Epithelial cell of esophagus (primary cell): ENCODE results near the gene MAFG.

Experiments used
- DNase-seq: peaks from one replicate; pipeline ENCODE4 v3.0.0; 2010; ENCODE audit warnings: low read depth
- H3K4me3 ChIP-seq: 2 replicates; pipeline ENCODE4 v1.5.1; 2011; ENCODE audit warnings: mild to moderate bottlenecking, low read length, control low read depth
- TF ChIP-seq, protein P1 (sequence below): IDR thresholded peaks from 2 replicates; pipeline ENCODE4 v1.5.1; 2011; ENCODE audit warnings: low read depth, mild to moderate bottlenecking, low read length, control low read depth, inconsistent platforms; ENCODE audit not compliant: insufficient read depth; ENCODE audit errors: missing control alignments

Gene MAFG

GRCh38 chr17:81927653-81928543 lies at the start of gene MAFG:
Gene MAFG (minus strand): TSS chr17:81927735. CDS start chr17:81923185, 4,550 bp downstream.
- H3K4me3 ChIP-seq: peak within 1 kb of the TSS; percentile 70
- peak; percentile 93 for DNase-seq
- TF ChIP-seq, protein P1, sequence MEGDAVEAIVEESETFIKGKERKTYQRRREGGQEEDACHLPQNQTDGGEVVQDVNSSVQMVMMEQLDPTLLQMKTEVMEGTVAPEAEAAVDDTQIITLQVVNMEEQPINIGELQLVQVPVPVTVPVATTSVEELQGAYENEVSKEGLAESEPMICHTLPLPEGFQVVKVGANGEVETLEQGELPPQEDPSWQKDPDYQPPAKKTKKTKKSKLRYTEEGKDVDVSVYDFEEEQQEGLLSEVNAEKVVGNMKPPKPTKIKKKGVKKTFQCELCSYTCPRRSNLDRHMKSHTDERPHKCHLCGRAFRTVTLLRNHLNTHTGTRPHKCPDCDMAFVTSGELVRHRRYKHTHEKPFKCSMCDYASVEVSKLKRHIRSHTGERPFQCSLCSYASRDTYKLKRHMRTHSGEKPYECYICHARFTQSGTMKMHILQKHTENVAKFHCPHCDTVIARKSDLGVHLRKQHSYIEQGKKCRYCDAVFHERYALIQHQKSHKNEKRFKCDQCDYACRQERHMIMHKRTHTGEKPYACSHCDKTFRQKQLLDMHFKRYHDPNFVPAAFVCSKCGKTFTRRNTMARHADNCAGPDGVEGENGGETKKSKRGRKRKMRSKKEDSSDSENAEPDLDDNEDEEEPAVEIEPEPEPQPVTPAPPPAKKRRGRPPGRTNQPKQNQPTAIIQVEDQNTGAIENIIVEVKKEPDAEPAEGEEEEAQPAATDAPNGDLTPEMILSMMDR: no peak

DNA sequence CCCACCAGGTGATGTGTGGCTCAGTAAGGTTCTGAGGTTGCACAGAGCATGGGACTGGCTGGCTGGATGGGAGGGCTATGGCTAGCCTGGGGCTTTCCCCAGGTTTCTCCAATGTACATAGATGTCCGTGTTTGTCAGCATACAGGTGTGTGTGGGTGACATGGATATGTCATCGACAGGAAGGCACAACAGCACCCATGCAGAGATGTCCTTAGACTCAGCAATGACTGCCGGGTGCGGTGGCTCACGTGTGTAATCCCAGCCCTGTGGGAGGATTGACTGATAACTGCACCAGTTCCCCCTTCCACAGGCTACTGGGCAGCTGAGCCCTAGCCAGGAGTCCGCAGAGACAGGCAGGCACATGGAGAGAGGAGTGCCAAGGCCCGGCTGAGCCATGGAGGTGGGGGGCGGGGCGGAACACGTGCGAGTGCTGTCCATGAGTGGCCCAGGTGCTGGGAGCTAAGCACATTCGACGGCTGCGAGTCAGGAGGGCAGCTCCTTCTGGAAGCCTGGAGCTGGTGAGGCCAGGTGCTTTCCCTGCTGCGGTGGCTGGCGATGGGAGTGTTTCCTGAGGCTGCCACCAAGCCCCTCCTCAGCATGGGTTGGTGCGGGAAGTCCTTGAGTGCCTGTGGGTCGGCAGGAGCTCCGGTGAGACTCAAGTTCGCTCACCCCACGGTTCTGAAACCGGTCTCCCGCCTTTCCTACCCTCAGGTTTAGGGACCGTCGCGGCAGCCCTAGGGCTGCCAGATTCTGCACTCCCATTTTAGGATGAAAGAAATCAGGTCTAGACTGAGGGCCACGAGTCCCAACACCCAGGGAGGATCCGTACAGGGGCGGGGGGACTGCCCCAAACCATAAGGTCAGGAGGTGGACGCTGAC lies 49.0 kb upstream of the MAFG start:
- TF ChIP-seq, protein P1: no peak
- peak; percentile 29 for DNase-seq
- H3K4me3 ChIP-seq: peak overlapping the region; percentile 62

DNA sequence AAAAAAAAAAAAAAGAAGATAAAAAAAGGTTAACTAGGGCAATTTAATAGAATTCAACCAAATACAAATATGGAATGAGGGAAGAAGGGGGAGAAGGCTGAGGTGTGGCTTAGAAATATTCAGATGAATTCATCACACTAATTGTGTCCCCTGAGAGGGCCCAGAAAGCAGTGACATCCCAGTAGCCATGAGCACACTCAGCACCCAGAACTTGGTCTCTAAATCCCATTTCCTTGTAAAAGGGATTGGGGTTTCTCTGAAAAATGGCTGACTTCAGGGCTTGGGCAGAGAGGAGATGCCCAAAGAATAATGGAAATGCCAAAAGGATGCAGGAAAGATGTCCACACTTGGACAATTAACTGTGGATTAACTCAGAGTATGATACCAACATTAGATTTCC lies 45.9 kb upstream of the MAFG start:
- no peak for DNase-seq
- H3K4me3 ChIP-seq: no peak overlapping the region
- TF ChIP-seq, protein P1: no peak

DNA sequence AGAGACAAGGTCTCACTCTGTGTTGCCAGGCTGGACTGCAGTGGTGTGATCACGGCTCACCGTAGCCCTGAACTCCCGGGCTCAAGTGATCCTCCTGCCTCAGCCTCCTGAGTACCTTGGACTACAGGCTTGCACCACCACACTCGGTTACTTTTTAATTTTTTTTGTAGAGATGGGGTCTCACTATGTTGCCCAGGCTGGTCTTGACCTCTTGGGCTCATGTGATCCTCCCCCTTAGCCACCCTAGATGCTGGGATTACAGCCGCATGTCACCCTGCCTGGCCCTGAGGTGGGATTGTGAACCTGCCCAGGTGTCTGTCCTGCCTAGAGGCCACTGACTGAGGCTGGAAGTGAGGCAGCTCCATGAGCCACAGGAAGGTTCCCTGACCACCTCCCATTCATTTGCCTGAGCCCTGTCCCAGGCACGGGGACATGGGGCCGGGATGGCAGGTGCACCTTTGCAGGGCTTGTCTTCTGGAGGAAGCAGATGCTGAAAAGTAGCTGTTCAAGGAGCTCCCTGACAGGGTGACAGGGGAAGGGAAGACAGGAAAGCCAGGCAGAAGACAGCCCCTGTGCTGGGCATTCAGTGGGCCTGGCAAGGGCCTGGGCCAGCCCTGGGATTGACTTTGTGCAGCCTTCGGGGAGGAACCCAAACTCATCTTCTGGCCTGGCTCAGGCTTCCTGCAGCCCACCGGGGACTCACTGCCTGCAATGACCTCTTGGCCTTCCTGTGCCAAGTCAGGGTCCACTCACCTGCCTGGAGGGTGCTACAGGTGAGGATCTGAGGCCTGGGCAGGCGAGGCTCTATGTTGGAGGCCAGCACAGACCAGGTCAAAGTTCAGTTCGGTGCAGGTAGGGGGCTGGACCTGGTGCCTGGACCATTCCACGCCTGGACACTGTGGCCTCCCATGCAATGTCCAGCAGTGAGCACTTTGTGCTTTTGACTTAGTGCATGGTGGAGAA lies 41.6 kb upstream of the MAFG start:
- TF ChIP-seq, protein P1: no peak
- H3K4me3 ChIP-seq: no peak overlapping the region
- no peak for DNase-seq

DNA sequence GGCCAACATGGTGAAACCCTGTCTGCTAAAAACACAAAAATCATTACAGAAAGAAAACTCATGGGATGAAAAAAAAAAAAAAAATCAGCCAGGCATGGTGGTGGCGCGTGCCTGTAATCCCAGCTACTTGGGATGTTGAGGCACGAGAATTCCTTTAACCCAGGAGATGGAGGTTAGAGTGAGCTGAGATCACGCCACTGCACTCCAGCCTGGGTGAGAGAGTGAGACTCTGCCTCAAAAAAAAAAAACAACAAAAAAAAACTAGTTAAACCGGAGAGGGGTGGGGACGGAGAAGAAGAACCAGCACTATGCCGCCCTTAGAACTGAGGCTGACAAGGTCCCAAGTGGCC lies 40.8 kb upstream of the MAFG start:
- no peak overlapping the region for H3K4me3 ChIP-seq
- DNase-seq: no peak
- TF ChIP-seq, protein P1: no peak
